Stimulated activated CD8-positive, alpha-beta memory T cell treated with anti-CD3 and anti-CD28 coated beads, Interleukin-12 subunit alpha, Interleukin-12 subunit beta, amount 100 ng/mL, for 24 hours (primary cell): ENCODE data around the gene NTN3.

Experiments used
- DNase-seq: peaks from one replicate; pipeline ENCODE4 v3.0.0-alpha.2; 2020; ENCODE audit errors: extremely low read depth

NTN3 gene

GRCh38 chr16:2514333-2515179 lies 43.5 kb downstream of the NTN3 start:
- no peak for DNase-seq

GRCh38 chr16:2515180-2515851 lies 44.2 kb downstream of the NTN3 start:
- no peak for DNase-seq

GRCh38 chr16:2516391-2517240 lies 45.5 kb downstream of the NTN3 start:
- DNase-seq = no peak

GRCh38 chr16:2517954-2518605 lies 47.0 kb downstream of the NTN3 start:
- DNase-seq = no peak

- no peak for DNase-seq
Observed at GRCh38 chr16:2518823-2519710, 48.0 kb downstream of the NTN3 start.

GRCh38 chr16:2519711-2520080 lies 48.6 kb downstream of the NTN3 start:
- DNase-seq = no peak

GRCh38 chr16:2520097-2520783 lies 49.1 kb downstream of the NTN3 start, which contains the start of gene AMDHD2:
TSS of gene AMDHD2 (plus strand) at chr16:2520371. CDS start at chr16:2520459, 88 bp downstream.
- peak; percentile 70 for DNase-seq

GRCh38 chr16:2520784-2521531 lies 49.9 kb downstream of the NTN3 start:
- no peak for DNase-seq
